Stimulated activated CD8-positive, alpha-beta memory T cell treated with anti-CD3 and anti-CD28 coated beads, Interleukin-4, amount 100 ng/mL, for 4 hours (primary cell): ENCODE measurements around the gene MAB21L4.

Source experiments
- DNase-seq, 2 donors: peaks; one replicate each; pipeline ENCODE4 v3.0.0-alpha.2; 2020; ENCODE audit warnings: low read depth in 2 of 2, low spot score in 1 of 2

MAB21L4 gene

DNA sequence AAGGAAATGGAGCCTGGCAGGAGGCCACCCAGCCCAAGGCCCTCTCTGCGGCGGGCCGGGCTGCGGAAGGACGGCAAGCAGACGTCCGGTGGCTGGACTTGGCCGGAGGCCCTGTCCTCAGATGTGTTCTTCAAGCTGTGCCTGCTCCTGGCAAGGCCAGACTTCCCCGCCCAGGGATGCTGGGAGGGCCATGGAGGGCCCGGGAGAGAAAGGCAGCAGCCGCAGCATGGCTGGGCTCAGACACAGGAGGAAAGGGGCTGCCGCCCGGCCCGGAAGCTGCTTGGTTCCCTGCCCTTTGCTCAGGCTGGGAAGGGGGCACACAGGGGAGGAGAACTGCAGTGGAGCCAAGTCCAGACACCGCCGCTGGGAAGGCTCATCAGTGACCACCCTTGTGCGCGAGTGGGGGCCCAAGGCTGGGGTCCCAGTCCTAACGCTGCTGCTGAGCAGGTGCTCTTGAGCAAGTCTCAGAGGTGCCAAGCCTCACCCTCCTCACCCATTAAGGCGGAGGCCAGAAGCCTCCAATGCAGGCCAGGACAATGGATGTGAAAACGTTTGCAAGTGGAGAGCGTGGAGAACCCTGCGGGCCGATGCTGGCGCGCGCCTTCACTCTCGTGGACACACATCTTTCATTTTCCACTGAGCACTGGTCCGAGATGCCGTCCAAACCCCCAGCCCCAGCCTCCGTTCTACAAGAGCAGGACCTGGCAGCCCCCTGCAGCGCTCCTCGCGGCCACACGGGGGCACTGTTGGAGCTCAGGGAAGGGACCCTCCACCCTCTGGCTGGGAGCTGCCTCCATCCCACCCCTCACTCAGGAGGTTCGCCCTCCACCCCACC, 18.1 kb upstream of the MAB21L4 start:
- peak; percentile 17 to 38 for DNase-seq

DNA sequence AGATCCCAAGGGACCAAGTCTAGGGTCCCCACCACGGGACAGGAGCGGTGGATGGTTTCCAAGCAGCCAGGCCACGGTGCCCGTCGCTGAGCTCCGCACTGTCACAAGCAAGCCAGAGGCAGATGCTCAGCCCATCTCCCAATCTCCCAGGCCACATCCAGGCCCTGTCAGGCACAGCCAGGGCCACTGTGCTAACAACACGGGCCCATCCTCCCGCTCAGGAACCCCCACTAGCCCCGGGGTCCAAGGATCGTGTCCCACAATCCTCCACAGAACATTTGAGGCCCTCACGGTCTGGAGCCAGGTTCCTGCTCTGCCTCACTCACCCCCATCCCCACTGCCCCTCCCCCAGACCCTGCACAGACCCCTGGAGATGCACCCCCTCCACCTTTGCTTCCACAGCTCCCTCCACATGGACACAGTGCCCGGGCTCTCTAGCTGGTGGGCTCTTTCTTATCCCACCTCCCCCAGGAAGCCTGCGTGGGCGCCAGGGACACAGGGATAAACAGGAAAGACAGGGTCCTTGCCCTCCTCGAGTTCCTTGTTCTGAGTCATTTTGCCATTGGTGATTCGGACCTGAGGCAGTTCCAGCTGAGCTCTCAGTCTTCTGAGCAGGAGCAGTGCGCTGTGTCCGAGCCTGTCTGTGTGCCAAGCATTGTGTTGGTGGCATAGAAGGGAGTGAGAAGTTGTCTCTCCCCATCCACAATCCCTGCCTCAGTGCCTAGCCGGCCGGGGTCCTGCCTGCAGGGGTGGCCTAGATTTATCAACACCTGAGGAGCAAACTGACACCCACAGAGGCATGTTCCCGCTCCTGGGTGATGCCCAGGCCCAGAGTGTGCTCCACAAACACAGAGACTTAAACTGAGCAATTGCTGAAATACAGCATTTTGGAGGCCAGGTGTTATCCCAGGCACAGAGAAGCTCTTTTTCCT, 17.2 kb upstream of the MAB21L4 start:
- DNase-seq = no peak

DNA sequence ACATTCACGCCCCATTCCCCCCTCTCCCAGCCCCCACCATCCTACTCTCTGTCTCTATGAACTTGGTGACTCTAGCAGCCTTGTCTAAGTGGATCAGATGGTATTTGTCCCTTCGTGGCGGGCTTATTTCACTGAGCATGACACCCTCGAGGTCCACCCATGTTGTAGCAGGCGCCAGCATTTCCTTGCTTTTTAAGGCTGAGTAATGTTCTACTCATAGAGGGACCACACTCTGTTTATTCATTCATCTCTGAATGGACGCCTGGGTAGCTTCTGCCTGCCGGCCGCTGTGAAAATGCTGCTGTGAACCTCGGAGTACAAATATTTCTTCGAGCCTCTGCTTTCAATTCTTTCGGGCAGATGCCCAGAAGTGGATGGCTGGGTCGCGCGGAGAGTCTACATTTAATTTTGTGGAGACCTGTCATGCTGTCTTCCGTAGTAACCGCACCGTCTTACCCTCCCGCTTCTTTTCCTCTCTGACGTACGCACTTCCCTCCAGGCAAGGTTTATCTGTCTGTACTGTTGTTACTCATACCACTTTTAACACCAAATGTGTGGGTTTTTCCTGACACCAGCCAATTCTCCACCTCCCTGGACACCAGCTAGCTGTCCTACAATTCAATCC, 15.8 kb upstream of the MAB21L4 start:
- DNase-seq = no peak

DNA sequence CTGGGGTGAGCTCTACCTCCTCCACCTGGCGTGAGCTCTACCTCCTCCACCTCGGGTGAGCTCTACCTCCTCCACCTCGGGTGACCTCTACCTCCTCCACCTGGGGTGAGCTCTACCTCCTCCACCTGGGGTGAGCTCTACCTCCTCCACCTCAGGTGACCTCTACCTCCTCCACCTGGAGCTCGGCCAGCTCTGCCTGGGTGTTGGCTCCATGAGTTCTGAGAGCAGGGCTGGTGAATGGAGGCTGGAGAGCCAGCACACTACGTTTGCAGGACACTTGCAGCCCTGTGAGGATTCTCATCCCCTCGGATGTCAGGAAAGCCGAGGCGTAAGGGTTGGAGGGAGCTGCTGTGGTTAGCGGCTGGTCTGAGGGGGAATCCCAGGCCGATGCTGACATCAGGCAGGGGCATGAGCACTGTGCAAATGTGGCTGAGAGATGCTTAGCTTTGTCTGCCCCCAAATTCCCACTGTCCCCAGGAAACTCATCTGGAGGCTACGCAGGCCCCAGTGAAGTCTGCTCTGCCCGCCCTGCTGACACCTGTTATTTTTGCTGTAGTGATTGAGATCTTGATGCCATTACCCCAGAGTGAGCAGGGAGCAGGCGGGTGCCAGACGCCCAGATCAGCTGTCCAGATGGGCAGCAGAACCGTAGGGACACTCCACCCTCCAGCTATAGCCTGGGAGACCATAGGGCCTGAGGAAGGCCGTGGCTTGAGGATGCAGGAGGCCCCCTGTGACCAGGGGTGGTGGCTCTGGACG, 13.4 kb upstream of the MAB21L4 start:
- no peak for DNase-seq

DNA sequence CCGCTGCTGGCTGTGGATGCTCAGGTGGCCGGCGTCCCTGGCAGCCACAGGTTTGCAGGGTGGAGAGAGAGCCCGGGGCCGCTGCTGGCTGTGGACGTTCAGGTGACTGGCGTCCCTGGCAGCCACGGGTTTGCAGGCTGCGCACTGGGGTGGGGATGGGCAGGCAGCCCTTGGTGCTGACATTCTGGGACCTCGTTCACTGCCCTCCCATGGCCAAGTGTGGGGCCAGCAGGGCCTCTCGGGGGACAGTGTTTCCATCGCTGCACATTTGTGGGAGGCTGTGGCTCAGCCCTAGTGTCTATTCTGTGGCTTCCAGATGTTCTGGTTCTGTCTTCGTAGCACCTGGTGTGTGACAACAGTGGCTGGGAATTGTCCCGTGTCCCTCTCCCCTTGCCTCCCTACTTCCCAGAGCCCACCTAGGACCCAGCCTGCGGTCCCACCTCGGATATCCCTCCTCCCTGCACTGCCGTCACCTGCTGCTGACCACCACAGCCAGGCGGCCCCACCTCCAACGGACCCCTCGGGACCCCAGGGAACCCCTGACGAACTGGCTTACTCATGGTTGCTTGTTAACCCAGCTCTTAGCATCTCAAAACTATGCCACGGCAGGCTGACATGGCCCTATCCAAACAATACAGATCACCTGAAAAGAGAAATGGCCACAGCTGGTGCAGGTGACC, 11.1 kb upstream of the MAB21L4 start:
- no peak for DNase-seq

DNA sequence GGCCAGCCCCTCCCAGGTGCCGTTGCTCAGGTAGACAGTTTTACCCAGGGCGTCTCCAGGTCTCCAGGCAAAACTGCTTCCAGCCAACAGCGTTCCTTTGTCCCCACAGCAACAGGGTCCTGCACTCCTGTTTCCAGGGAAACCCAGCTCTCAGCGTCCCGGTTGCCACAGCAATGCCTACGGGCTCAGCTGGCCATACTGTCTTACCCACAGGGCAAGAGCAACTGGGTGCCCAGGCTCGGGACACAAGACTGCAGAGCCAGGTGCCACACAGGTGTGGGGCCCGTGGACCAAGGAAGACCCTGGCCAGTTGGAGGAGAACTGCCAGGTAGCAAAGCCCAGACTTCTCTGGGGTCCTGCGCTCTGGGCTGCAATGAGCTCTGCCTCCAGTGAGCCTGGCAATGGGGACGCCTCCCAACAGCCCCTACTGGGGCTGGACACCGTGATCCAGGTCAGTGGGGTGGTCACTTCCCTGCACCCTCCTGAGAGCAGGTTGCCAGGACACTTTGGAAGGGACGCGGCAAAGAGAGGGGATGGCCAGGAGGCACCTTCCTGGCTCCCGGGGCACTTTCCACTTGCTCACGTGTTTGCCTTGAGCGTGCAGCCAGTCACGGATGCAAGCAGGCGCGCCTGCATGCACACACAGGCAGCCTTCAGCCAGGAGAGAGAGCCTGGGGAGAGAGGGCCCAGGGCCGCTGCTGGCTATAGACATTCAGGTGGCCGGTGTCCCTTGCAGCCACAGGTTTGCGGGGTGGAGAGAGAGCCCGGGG, 10.4 kb upstream of the MAB21L4 start, which contains the start of gene CROCC2:
TSS of gene CROCC2 (plus strand) at position 196 of the 770 bp plus-strand sequence. CDS start at position 374, 178 bp downstream.
- DNase-seq = no peak

DNA sequence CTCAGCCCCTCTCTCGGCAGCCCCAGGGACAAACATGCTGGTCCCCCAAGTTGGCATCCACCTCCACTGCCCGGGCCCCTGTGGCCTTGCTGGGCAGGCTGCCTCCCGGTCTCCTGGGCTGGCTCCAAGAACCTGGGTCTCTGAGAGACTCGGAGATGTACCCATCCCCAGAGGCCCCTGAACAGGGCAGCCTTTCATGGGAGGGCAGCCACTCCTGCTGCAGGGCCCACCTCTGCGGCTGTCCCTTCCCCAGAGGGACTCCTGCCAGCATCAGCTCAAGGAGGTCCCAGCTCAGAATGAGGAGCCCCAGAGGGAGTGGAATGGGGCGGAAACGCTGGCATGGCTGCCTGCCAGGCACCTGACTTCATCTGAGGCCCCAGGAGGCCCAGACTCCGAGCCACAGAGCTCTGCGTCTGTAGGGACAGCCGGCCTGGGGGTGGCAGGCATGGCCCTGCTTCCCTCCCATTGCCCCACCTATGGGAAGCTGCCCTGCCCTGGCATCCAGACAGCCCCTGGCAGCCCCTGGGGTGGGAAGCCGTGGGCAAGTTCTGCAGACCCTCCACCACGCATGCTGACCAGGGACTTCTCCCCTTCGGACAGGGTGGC, 9.3 kb upstream of the MAB21L4 start:
- DNase-seq = no peak

DNA sequence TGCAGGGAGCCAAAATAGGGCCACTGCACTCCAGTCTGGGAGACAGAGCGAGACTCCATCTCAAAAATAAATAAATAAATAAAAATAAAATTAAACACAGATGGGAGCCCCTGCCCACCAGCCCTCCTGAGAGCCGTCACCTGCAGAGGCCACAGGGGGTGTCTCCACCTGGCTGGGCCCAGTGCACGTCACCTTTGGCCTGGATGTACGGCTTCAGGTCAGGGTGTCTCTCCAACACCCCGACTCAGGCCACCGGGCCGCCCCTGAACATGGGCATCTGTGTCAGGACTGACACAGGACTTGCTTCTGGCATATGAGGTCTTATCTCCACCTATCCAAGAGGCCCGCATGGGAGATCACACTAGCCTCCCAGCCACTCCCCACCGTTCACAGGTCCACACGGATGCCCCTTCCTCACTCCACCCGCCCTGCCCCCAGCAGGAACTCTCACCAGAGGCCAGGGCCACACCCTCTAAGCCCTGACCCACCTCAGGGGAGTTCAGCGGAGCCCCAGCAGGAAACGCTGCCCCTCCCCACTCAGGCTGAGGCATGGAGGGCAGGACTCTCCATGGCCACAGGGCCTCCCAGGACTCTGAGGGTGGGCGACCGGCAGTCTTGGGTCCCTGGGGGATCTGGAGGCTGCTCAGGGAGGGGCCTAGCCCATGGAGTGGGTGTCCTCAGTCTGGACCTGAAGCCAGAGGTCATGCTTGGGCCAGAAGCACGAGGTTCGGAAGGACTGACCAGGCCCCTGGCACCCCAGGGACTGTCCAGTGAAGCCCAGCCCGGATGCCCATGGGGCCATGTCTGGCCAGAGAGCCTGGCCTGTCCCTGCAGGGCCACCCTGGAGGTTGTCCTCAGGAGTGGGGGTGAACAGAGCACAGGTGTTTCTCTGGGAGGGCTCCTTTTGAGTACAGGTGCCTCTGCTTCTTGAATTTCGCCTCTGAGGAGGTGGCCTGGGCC, 8.5 kb upstream of the MAB21L4 start:
- DNase-seq = no peak

DNA sequence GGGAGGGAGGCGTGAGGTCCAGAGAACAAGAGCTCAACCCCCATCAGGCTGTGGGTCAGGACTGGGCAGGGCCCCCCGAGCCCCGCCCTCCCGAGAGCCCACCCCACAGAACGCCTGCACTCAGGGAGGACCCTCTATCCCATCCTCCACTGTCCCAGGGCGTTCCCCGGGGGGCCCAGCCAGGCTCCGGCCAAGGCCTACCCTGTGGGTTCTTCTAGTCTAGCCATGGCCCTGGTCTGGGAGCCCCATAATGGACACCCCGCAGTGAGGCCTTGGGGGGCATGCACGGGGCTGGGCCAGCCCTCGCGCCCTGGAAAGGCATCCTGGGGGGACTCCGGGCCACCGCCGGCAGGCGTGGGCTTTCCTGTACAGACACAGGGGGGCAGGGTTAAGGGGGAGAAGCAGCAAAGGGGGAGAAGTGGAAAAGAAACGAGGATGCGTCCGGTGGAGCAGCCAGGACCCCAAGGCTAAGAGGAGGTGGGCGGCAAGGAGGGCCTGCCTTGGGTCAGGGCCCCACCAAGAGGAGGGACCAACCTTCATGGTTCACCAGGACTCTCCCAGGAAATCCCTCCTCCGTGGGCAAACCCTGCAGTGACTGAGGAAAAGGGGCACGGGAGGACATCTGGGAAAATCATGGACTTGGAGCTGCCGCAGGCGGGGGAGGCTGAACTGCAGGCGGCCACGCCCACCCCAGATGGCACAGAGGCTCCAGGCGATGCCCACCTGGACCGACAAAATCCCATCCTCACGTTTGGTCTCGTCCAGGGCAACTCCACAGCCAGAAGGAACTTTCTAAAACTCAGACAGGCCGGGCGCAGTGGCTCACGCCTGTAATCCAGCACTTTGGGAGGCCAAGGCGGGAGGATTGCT, 7.5 kb upstream of the MAB21L4 start:
- DNase-seq = no peak

DNA sequence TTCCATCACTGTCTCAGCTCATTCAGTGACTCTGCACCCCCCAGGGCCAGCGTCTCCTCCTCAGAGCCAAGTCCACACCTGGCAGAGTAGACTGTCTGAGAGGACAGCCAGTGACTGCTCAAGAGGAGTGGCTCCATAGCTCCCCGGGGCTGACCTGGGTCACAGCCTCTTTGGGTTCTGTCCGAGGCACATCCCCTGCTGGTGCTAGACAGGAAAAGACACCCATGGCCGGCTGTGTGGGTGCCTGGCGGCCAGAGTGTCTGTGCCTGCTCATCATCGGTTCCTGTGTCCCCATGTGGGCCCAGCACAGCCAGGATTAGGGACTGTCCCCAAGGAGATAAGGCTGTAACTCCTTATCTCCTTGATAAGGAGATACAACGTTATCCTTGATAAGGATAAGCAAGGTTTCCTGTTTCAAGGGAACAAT, 6.7 kb upstream of the MAB21L4 start:
- no peak for DNase-seq

DNA sequence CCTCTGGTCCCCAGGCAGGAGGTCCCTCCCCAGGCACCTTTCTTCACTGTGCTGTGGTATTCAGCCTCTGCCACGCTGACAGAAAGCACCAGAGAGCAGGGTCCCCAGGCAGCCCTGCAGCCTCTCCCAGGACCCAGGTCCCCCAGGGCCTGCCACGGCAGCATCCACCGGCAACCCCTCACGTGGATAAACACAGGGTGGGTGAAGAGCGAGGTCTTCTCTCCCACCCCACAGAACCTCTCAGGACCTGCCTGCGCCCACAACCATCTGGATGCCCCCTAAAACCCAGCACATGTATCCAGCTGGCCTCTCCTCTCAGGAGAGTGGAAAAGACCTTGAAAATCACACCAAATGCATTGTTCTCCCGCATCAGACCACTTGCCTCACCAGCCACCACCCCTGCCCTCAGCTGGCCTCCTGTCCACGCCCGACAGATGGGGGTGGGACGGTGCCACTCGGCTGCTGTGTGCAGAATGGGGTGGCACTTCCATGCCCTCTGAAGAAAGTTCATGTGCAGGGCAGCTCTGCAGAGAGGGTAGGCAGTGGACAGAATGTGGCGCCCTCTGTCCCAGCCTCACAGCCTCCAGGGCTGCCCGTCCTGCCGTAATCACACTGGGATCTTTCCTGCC, 6.1 kb upstream of the MAB21L4 start:
- no peak for DNase-seq

DNA sequence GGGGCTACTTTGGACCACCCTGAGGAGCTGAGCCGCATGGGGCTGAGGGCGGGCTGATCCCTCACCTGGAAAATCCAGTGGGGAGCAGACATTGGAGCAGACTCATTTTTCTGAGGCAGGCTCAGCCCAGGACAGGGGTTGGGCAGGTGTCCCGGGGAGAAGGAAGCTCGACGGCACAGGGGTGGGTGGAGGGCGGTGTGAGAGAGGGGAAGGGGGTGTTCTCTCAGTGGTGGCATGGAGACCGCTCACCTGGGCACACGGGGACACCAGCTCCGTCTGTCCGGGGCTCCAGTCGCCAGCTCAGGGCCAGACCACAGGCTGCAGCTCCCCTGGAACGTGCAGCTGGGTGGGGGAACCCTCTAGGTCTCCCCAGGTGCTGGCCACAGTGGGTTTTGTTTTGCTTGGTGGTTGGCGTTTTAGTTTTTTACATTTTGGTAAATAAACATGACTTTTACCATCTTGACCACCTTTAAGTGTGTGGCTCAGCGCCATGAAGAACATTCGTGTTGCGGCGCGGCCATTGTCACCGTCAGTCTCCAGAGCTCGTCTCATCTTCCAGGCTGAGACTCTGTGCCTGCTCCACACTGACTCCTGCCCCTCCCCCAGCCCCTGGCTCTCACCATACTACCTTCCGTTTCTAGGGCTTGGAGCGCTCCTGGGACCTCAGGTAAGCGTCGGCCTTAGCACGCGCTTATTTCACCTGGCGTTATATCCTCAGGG, 4.3 kb upstream of the MAB21L4 start:
- DNase-seq = no peak

DNA sequence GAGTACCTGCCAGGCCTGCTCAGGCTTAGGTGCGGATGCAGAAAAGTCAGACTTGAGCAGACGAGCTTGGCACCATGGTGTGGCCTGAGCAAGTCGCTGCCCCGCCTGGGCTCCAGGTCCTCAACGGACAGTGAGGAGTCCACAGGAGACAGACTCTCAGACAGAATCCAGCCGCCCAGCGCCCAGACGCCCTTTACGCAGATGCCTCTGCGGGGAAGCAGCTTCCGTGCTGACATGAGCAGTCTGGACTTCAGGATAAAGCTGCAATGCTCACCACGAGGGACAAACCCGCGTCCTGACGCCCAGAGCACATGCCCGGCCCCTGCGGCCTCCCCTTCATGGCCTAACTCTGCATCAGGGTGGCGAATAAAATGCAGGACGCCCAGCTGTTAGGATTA, 3.5 kb upstream of the MAB21L4 start:
- DNase-seq = no peak

DNA sequence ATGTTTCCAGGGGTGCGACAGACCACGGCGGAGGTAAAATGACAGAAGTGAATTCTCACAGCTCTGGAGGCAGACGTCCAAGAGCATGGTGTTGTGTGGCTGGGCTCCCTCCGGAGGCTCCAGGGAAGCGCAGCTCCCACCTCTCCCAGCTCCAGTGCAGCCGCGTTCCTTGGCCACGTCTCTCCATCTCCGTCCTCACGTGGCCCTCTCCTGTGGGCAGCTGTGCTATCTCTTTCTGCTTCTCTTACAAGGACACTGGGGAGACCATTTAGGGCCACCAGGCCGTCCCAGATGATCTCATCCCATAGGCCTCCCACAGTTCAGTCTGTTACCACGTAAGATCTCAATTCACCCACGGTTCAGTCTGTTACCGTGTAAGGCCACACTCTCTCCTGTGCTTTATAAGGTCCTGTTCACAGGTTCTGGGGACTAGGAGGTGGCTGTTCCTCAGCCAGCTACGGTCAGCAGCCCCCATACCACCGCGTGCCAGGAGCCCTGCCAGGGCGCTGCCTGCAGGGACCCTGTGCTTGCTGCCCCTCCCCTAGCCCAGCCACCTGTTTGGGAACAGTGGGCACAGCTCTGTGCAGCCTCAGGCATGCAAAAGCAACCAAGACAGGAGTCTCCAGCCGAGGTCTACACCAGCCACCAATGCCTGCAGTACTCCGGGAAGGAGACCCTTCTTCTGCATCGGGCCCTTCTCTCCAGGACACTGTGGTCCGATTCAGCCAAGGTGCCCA, 2.9 kb upstream of the MAB21L4 start:
- no peak for DNase-seq

DNA sequence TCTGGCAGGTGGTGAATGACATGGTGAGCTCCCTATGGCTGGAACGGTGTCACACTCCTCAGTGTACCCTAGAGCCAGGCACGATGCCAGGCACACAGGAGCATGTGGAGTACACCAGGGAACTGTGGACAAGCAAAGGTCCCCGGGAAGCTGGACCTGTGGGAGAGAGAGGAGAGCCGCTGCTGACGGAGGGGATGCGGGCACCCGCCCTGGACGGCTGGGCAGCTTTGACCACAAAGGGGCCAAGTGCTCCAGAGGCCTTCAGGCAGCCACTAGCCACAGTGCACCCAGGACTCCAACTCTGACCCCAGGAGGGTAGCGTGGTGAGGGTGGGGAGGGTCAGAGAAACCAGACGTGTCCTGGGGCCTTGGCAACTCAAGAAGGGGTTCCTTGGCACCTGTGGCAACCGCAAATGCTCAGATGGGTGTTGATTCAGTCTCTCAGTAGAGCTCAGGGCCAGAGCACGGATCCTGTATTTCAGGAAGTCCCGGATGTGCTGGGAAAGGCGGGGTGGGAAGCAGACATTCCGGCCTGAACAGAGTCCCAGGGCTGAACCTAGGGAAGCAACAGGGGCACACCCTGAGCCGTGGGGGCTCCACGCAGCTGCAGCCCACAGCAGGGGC, 2.3 kb upstream of the MAB21L4 start:
- no peak for DNase-seq
